MV-4-11 (cell line): ENCODE results near the gene SPEN.
"Not testable (repeated sequence)": the region's sequence is repeated elsewhere in the genome, so short reads cannot be mapped to it uniquely, and the experiment has no call there.

Experiments
- DNase-seq: peaks from one replicate; lab custom pipeline; 2025; lab: John Stamatoyannopoulos, UW

Gene SPEN

GRCh38 chr1:15960808-15961207 lies 113.3 kb downstream of the SPEN start:
- no peak for DNase-seq

DNA sequence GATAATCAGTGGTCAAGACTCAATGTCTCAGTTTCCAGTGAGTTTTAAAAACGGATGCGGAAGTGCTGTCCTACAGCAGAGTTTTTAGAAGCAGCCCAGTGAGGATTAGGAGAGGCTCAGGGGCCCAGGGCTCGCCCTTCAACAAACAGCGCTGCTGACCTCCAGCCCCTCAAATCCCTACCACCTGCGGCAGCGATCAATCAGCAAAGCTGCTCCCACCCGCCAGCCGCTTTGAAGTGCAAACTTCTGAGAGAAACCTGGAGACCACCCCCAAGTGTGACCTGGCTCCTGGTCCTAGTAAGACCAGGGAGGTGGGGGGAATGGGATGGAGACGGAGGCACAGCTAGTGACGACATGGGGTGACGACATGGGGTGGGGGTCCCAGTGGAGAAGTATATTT lies 114.0 kb downstream of the SPEN start:
- DNase-seq, result no peak

DNA sequence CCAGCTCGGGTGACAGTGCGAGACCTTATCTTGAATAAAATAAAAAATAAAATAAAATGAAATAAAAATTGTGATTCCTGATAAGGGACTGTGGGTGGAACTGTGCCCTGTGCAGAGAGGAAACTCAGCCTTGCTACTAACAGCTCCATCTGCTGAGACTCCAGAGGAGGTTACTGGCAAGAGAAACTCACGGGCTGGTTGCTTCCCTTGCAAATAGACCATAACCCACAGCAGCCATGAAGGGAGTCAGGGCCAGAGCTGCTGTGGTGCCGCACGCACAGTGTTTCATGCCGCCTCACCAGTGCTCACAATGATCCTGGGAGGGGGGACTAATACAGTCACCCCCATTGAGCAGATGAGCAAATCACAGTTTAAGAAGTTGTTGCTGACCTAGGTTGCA lies 114.7 kb downstream of the SPEN start:
- no peak for DNase-seq

GRCh38 chr1:15962671-15963362 lies 115.3 kb downstream of the SPEN start:
- DNase-seq, result no peak

GRCh38 chr1:15963363-15963967 lies 116.0 kb downstream of the SPEN start:
- no peak for DNase-seq

- DNase-seq, result peak; percentile 12
These were observed 116.6 kb downstream of the SPEN start for GRCh38 chr1:15963968-15964648.

GRCh38 chr1:15965228-15965767 lies 117.8 kb downstream of the SPEN start:
- no peak for DNase-seq

GRCh38 chr1:15966081-15966955 lies 118.8 kb downstream of the SPEN start:
- peak; percentile 67 for DNase-seq

DNA sequence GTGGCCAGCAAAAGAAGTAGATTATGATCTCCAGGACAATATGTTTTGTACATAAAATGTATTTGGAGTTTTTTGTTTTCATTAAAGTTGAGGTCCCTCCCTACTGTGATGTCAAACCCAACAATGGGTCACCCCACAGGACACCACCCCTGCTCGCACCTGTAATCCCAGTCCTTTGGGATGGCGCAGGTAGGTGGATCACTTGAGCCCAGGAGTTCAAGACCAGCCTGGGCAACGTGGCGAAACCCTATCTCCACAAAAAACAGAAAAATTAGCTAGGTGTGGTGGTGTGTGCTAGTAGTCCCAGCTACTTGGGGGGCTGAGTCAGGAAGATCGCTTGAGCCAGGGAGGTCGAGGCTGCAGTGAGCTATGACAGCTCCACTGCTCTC lies 119.4 kb downstream of the SPEN start:
- no peak for DNase-seq

DNA sequence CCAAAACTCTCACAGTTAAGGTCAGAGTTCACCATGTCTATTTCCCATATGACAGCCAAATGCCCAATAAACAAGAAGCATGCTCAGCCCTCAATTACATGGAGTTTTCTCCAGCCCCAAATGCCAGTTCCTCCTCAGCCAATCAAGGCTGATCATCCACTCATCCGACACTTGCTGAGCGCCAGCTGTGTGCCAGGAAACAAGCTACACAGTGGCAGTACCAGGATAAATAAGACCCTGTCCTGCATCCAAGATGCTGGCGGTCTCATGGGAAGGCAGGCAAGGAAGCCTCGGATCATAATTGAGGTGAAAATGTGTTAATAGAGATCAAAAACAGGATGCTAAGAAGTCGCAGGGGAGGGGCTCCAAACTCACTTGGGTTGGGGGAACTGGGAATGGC lies 120.7 kb downstream of the SPEN start:
- no peak for DNase-seq

DNA sequence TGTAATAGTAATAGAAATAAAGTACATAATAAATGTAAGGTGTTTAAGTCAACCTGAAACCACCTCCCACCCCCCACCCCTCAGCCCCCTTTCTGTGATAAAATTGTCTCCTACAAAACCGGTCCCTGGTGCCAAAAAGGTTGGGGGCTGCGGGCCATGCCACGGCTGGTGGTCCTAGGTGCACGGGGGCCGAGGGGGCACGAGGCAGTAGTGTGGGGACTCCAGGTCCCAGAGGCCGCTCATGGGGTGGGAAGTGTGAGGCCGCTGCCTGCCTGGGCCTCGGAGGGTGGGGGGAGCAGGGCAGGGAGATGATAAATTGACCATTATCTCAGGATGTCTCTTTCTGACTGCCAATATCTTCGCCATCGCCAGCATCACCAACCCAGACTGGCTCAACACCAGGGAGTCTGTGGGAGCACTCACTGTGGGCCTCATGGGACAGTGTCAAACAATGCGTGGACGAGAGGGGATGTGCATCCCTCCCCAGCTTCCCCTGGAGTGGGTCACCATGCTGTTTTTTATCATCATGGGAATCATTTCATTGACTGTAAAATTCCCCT lies 121.9 kb downstream of the SPEN start:
- no peak for DNase-seq

DNA sequence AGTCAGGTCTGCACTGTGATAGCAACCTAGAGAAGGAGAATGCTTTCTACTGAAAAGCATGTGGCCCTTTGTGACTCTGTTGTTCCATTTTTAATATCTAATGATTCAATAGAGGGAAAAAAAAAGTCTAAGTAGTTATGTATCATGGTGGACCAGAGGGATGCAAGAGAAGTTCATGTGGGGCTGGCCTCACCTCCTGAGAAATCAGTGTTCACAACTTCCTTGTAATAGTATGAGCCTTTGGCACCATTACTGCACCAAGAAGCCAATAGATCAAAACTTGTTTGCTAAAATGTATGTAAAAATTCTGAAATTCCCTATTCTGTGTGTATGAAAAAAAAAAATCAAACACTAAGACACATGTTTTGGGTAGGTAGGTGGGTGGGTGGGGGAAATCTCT lies 123.4 kb downstream of the SPEN start:
- DNase-seq, result no peak

GRCh38 chr1:15972409-15972808 lies 124.9 kb downstream of the SPEN start:
- DNase-seq, result no peak

DNA sequence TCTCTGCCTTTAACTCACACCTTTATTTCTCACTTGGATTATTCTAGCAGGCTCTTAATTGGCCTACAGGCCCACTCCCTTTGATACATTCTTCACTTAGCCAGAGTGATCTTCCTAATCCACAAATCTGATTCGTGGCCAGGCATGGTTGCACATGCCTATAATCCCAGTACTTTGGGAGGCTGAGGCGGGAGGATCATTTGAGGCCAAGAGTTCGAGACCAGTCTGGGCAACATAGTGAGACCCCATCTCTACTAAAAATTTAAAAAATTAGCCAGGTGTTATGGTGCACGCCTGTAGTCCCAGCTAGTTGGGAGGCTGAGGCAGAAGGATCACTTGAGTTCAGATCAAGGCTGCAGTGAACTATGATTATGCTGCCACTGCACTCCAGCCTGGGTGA lies 126.3 kb downstream of the SPEN start:
- DNase-seq, result no peak

DNA sequence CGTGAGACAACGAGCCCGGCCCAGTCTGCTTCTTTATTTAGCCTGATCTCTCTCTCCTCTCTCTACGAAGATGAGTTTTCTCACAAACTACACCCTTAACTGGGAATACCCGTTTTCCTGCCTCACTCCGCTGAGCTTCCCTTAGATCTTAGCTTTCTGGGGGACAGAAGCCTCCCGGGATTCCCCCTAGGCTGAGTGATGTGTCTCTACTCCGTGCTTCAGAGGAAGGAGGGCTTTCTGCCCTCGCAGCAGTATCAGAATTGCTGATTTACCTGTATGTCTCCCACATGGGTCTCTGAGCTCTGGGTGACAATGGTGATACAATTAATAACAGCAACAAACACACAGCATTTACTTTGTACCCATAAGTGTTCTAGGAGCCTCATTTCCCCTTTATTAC lies 127.3 kb downstream of the SPEN start:
- DNase-seq, result no peak

- peak; percentile 25 for DNase-seq
These were observed 127.9 kb downstream of the SPEN start for GRCh38 chr1:15975358-15975804.

DNA sequence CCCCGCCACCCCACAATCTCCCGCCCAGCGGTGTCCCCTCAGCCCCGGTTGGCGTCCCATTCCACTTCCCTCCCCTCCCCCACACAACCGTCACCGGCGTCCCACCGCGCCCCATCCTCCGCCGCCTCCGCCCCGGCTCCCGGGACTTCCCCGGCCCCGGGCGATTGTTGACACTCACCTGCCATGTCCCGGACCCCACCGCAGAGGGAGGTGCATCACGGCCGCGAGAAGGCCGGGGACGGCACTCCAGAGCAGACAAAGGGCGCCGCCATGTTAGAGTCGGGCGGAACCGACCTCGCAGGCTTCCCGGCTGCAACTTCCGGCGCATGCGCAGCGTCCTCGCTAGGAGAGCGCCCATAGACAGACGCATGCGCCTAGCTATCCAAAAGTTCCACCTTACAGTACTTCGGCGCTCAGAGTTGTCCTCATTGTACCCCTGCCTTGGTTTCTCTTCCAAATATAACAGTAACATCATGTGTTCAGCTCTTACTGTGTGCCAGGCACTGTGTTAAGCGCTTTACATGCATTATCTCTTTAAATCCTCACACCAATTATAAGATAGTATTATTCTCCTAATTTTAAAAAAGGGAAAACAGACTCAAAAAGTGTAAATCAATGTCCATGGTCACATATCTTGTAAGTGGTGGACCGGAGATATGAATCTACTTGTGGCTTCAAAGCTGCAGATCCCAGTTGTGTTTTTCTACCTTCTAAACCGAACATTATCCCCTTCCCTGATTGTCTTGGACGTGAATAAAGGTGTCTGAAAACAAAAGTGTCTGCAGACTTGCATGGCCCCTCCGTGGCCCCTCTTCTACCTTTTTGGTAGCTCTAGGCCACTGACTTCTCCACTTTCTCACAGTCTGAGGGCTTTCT lies 128.5 kb downstream of the SPEN start, which contains the start of gene ZBTB17:
Gene ZBTB17, minus strand, starts transcription at position 297 of the 876 bp plus-strand sequence. CDS start 27,606 bp downstream, outside the sequence.
- peak; percentile 89 for DNase-seq

DNA sequence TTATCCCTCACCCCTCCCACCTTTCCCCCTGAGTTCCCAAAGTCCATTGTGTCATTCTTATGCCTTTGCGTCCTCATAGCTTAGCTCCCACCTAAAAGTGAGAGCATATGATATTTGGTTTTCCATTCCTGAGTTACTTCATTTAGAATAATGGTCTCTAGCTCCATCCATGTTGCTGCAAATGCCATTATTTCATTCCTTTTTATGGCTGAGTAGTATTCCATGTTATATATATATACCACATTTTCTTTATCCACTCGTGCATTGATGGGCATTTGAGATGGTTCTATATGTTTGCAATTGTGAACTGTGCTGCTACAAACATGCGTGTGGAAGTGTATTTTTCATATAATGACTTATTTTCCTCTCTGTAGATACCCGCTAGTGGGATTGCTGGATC lies 130.4 kb downstream of the SPEN start:
- DNase-seq, result not testable (repeated sequence)

DNA sequence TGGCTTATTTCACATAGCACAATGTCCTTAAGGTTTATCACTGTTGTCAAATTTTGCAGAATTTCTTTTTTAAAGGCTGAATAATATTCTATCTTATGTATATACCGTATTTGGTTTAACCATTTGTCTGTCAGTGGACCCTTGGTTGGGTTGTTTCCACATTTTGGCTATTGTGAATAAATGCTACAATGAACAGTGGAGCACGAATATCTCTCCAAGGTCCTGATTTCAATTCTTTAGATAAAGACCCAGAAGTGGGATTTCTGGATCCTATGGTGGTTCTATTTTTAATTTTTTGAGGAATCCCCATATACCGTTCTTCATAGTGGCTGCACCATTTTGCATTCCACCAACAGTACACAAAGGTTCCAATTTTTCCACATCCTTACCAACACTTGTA lies 134.2 kb downstream of the SPEN start:
- no peak for DNase-seq

- no peak for DNase-seq
These were observed 135.8 kb downstream of the SPEN start for GRCh38 chr1:15983275-15983674.
